Thoracic aorta (tissue), 2 donors: ENCODE data around the gene TSC2. TPM values are rescaled to one million over a fixed set of nuclear protein-coding genes. Genes with fewer than 3 reads are reported as not detected.
"Not testable (repeated sequence)": the region's sequence is repeated elsewhere in the genome, so short reads cannot be mapped to it uniquely, and the experiment has no call there.

Source experiments
- ATAC-seq: fragments of 150-250 bp; one replicate; pipeline ENCODE4 v1.8.0; 2017; ENCODE audit warnings: low read depth; ENCODE audit not compliant: insufficient number of reproducible peaks, low FRiP score
- DNase-seq: peaks from one replicate; pipeline ENCODE4 v3.0.0-alpha.2; 2020; ENCODE audit warnings: low spot score
- H3K27ac ChIP-seq, 2 donors: fragments of 200-600 bp; sonication (generic); 1 replicate in 1 of 2; 2 replicates in 1 of 2; pipeline ENCODE4 v1.5.1; 2016; ENCODE audit warnings: mild to moderate bottlenecking in 2 of 2, moderate library complexity in 2 of 2
- H3K27me3 ChIP-seq: fragments of 200-600 bp; sonication (generic); replicated peaks from 2 replicates; pipeline ENCODE4 v1.6.0; 2016; ENCODE audit warnings: mild to moderate bottlenecking; ENCODE audit not compliant: insufficient read depth
- H3K36me3 ChIP-seq: fragments of 200-600 bp; sonication (generic); one replicate; pipeline ENCODE4 v1.5.1; 2016
- H3K4me1 ChIP-seq, 2 donors: fragments of 200-600 bp; sonication (generic); 1 replicate in 1 of 2; 2 replicates in 1 of 2; pipeline versions ENCODE4 v1.5.1 to v1.6.0; 2016; ENCODE audit warnings: low read depth in 2 of 2, mild to moderate bottlenecking in 1 of 2; ENCODE audit not compliant: control insufficient read depth in 1 of 2
- H3K4me3 ChIP-seq: fragments of 200-600 bp; sonication (generic); 2 replicates; pipeline ENCODE4 v1.5.1; 2016; ENCODE audit warnings: mild to moderate bottlenecking
- H3K9me3 ChIP-seq: fragments of 200-600 bp; sonication (generic); 2 replicates; pipeline ENCODE4 v1.5.1; 2016
- total RNA-seq, 2 donors: library from RNA; depleted of rRNA; stranded (reverse); fragments of >200 nt; gene quantifications; one replicate each; pipeline versions ENCODE4 v1.1.0 to v1.2.3, GENCODE V29; 2016
- TF ChIP-seq, protein P1 (sequence below): fragments of 200-600 bp; sonication (generic); IDR thresholded peaks from one replicate; pipeline ENCODE4 v1.5.1; 2019; ENCODE audit warnings: antibody characterized with exemption

The TSC2 gene
- total RNA-seq, 2 donors from 2014 or later: 112 to 123 TPM

DNA sequence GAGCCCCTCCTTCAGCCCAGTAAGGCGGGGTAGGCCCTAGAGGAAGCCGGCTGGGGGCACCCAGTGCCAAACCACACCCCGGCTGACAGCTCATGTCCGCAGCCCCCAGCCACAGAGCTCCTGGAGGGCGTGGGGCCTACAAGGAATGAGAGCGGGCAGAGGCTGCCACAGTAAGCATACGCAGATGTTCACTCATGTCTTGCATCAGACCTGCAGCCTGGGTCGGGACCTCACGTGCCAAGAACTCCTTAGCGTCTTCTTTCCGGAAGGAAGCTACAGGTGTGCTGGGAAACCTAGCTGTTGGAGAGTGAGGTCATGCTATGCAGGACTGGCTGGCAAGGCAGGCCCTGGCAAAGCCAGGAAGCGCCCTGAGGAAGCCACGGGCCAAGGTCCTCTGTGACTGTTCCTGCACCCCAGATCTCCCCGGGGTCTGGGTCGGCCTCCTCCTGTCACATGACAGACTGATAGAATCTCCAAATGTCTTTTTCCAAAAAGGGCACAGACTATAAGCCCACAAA lies 39.7 kb upstream of the TSC2 start:
- peaks cover 30 to 53% of the 10 kb centered on the region in 2 donors for H3K4me1 ChIP-seq
- H3K27me3 ChIP-seq: no peaks in the 10 kb centered on the region
- H3K36me3 ChIP-seq: peaks cover 3% of the 10 kb centered on the region
- H3K4me3 ChIP-seq: peak overlapping the region; percentile 98
- H3K9me3 ChIP-seq: no peaks in the 10 kb centered on the region
- DNase-seq: no peak
- TF ChIP-seq, protein P1, sequence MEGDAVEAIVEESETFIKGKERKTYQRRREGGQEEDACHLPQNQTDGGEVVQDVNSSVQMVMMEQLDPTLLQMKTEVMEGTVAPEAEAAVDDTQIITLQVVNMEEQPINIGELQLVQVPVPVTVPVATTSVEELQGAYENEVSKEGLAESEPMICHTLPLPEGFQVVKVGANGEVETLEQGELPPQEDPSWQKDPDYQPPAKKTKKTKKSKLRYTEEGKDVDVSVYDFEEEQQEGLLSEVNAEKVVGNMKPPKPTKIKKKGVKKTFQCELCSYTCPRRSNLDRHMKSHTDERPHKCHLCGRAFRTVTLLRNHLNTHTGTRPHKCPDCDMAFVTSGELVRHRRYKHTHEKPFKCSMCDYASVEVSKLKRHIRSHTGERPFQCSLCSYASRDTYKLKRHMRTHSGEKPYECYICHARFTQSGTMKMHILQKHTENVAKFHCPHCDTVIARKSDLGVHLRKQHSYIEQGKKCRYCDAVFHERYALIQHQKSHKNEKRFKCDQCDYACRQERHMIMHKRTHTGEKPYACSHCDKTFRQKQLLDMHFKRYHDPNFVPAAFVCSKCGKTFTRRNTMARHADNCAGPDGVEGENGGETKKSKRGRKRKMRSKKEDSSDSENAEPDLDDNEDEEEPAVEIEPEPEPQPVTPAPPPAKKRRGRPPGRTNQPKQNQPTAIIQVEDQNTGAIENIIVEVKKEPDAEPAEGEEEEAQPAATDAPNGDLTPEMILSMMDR: no peak
- ATAC-seq: no peak
- H3K27ac ChIP-seq: no peak overlapping the region

DNA sequence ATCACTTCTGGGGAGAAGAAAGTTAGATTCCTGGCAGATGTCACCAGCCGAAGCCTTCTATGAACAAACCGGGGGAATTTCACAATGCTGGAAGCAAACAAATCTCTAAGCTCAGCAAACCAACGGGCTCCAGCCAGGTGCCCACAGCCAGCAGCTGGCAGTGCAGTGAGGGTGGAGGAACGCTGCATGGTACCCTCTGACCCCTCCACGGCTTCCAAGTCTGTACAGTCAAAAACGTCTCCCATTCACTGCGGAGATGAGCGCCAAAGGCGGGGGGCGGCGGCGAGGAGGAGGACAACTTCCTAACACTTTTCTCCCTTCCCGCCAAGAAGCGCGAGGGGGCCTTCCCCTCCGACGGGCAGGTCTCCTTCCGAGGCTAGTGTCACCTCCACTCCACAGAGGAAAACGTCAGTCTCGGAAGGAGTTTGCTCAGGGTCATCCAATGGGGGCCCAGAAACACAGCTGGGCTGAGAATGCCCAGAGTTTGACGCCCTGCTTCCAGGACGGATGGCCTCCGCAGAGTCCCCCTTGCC lies 39.1 kb upstream of the TSC2 start:
- DNase-seq (no peak), ATAC-seq (no peak)
- H3K36me3 ChIP-seq: no peaks in the 10 kb centered on the region
- peak overlapping the region; percentile 65 to 79 for H3K27ac ChIP-seq
- TF ChIP-seq, protein P1: no peak
- no peaks in the 10 kb centered on the region for H3K9me3 ChIP-seq
- no peaks in the 10 kb centered on the region for H3K27me3 ChIP-seq
- H3K4me1 ChIP-seq: peaks cover 30 to 53% of the 10 kb centered on the region in 2 donors
- H3K4me3 ChIP-seq: peak overlapping the region; percentile 98

DNA sequence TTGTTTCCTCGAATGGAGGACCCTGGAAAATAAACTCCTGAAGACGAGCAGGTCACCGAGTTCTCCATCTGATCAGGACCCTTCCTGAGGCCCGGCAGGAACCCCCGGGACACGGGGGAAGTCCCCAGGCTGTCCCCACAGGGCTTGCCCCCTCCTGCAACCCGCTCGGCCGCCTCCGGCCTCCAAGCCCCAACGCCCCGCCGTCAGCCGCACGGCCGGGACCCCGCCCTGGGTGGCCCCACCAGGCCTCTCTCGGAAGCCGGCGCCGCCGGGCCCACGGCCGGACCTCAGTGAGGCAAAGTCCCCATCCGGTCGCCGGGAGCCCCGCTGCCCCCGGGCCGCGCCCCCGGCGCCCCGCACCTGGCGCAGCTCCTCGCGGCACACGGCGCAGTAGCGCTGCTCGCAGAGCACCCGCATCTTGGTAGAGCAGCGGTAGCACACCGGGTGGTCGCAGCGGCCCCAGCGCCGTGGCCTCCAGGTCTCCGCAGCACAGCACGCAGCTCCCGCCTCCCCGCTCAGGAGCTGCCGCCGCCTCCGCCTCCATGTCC lies 38.5 kb upstream of the TSC2 start:
- H3K9me3 ChIP-seq: no peaks in the 10 kb centered on the region
- ATAC-seq (no peak), DNase-seq (no peak)
- peaks cover 27 to 47% of the 10 kb centered on the region in 2 donors for H3K4me1 ChIP-seq
- TF ChIP-seq, protein P1: no peak
- peak overlapping the region; percentile 65 to 79 for H3K27ac ChIP-seq
- no peaks in the 10 kb centered on the region for H3K36me3 ChIP-seq
- peak overlapping the region; percentile 98 for H3K4me3 ChIP-seq
- H3K27me3 ChIP-seq: no peaks in the 10 kb centered on the region

DNA sequence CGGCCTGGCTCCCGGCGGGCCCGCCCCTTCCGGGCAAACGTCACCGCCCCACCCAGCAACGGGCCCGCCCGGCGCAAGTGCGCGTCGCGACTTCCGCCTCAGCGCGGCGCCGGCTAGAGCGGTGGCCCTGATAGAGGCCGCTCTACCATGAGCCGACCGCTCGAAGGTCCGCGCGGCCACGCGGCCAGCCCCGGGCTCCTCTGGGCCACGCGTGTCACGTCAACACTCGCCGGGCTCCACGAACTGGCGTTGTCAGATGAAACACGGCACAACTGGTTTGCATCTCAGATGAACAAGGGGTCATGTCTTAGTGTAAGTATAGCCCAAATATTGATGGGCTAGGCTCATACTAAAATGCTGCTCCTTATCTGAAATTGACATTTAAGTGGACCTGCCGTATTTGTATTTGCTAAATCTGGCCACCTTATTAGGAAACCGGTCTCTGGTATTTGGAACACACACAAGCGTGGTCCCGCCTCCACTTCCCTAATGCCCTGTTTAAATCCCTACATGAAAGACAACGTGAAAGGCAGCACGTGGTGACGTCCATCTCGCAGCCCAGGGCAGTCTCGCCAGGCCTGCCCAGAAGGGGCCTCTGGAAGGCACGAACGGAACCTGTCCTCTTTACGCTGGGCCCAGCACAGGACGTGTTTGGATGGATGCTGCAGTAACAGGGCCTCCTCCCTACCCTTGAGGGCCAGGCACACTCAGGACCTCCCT lies 37.8 kb upstream of the TSC2 start, which contains the start of gene ZNF598:
Gene ZNF598 (minus strand): TSS at position 31 of the 720 bp plus-strand sequence.
- DNase-seq (peak; percentile 28), ATAC-seq (peak; percentile 90)
- Histone ChIP-seq H3K9me3 (no peaks in the 10 kb centered on the region), H3K27me3 (no peaks in the 10 kb centered on the region), H3K4me1 (peaks cover 24 to 40% of the 10 kb centered on the region in 2 donors), H3K36me3 (no peaks in the 10 kb centered on the region), H3K4me3 (peak within 1 kb of the TSS; percentile 98), H3K27ac (peak within 1 kb of the TSS; percentile 79)
- TF ChIP-seq, protein P1: no peak

DNA sequence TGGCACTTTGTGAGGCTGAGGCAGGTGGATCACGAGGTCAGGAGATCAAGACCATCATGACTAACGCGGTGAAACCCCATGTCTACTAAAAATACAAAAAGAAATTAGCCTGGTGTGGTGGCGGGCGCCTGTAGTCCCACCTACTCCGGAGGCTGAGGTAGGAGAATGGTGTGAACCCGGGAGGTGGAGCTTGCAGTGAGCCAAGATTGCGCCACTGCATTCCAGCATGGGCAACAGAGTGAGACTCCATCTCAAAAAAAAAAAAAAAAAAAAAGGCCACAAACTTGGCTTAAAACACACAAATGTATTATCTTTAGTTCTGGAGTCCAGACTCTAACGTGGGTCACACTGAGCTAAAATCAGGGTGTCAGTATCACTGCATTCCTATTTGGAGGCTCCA lies 36.1 kb upstream of the TSC2 start:
- not testable (repeated sequence) for DNase-seq, H3K27me3 ChIP-seq, H3K9me3 ChIP-seq, H3K27ac ChIP-seq, H3K4me3 ChIP-seq, H3K36me3 ChIP-seq, ATAC-seq
- peaks cover 24 to 32% of the 10 kb centered on the region in 2 donors for H3K4me1 ChIP-seq
